Upper lobe of left lung (tissue), 6 donors: ENCODE data around the gene OTOGL. TPM values are rescaled to one million over a fixed set of nuclear protein-coding genes. Genes with fewer than 3 reads are reported as not detected.

Experiments
- ATAC-seq, 2 donors: fragments of 200-7000 bp; cut with Tn5 transposase; one replicate each; pipeline ENCODE4 v1.9.1; 2022; ENCODE audit warnings: mild to moderate bottlenecking in 2 of 2, moderate library complexity in 2 of 2; ENCODE audit not compliant: low FRiP score in 2 of 2
- DNase-seq, 2 donors: peaks; one replicate each; pipeline ENCODE4 v3.0.0-alpha.2; 2019 to 2020
- H3K27ac ChIP-seq, 4 donors: fragments of 200-600 bp; sonication (generic); one replicate each; pipeline ENCODE4 v1.5.1; 2016 to 2019
- H3K27me3 ChIP-seq, 4 donors: fragments of 200-600 bp; sonication (generic); one replicate each; pipeline ENCODE4 v1.5.1; 2017 to 2019
- H3K36me3 ChIP-seq, 4 donors: fragments of 200-600 bp; sonication (generic); one replicate each; pipeline ENCODE4 v1.5.1; 2016 to 2019
- H3K4me1 ChIP-seq, 4 donors: fragments of 200-600 bp; sonication (generic); one replicate each; pipeline ENCODE4 v1.5.1; 2018 to 2019
- H3K4me3 ChIP-seq, 4 donors: fragments of 200-600 bp; sonication (generic); one replicate each; pipeline ENCODE4 v1.5.1; 2017 to 2019; ENCODE audit warnings: mild to moderate bottlenecking in 2 of 4, moderate library complexity in 1 of 4
- H3K9me3 ChIP-seq, 4 donors: fragments of 200-600 bp; sonication (generic); one replicate each; pipeline ENCODE4 v1.5.1; 2018 to 2019
- EP300 ChIP-seq, 4 donors: sonication (generic); formaldehyde crosslinking; IDR thresholded peaks; one replicate each; pipeline ENCODE4 v1.5.1; 2017; ENCODE audit warnings: antibody characterized with exemption in 4 of 4, control low read depth in 2 of 4
- POLR2A ChIP-seq, 4 donors: fragments of 450-650 bp; IDR thresholded peaks; one replicate each; pipeline ENCODE4 v1.5.1; 2016 to 2017; ENCODE audit warnings: antibody characterized with exemption in 4 of 4, mild to moderate bottlenecking in 2 of 4
- POLR2AphosphoS5 ChIP-seq, 2 donors: sonication (generic); formaldehyde crosslinking; IDR thresholded peaks; one replicate each; pipeline ENCODE4 v1.5.1; 2017; ENCODE audit warnings: antibody characterized with exemption in 2 of 2
- WGBS, 2 donors: methylation state at CpG; one replicate each; pipeline ENCODE4 v1.1.5; 2017 to 2018; 5-methylcytosine and 5-hydroxymethylcytosine counted together
- total RNA-seq, 6 donors: library from RNA; depleted of rRNA in 4 of 6; stranded (reverse); fragments of >200 nt in 4 of 6; gene quantifications; one replicate each; pipeline versions ENCODE4 v1.1.0 to v1.2.1, GENCODE V29; 2016 to 2021
- TF ChIP-seq, protein P1 (sequence below), 6 experiments: fragments of 450-650 bp in 4 of 6; fragments of 200-600 bp in 2 of 6; sonication (generic) in 2 of 6; IDR thresholded peaks; one replicate each; pipeline ENCODE4 v1.5.1; 2016 to 2019; ENCODE audit warnings: antibody characterized with exemption in 6 of 6
- donor health status: DM: no; HTN: no; CAD: no; lungs with moderate emphysema.
- donor health status: DM: no; HTN: yes; CAD: no; lungs with severe emphysema.

OTOGL gene
- total RNA-seq, 6 donors from 2014 or later = 0.10 to 3.1 (median 0.21) TPM

- TF ChIP-seq EP300 (IDR thresholded peaks at IDR 0.05) (no peak), POLR2A (IDR thresholded peaks at IDR 0.05) (no peak), POLR2AphosphoS5 (IDR thresholded peaks at IDR 0.05) (no peak)
- TF ChIP-seq, protein P1, sequence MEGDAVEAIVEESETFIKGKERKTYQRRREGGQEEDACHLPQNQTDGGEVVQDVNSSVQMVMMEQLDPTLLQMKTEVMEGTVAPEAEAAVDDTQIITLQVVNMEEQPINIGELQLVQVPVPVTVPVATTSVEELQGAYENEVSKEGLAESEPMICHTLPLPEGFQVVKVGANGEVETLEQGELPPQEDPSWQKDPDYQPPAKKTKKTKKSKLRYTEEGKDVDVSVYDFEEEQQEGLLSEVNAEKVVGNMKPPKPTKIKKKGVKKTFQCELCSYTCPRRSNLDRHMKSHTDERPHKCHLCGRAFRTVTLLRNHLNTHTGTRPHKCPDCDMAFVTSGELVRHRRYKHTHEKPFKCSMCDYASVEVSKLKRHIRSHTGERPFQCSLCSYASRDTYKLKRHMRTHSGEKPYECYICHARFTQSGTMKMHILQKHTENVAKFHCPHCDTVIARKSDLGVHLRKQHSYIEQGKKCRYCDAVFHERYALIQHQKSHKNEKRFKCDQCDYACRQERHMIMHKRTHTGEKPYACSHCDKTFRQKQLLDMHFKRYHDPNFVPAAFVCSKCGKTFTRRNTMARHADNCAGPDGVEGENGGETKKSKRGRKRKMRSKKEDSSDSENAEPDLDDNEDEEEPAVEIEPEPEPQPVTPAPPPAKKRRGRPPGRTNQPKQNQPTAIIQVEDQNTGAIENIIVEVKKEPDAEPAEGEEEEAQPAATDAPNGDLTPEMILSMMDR (IDR thresholded peaks at IDR 0.05) = no peak
- ATAC-seq = no peak
- Histone ChIP-seq H3K27ac (no peak overlapping the region), H3K4me3 (no peak overlapping the region), H3K9me3 (no peaks in the 10 kb centered on the region), H3K36me3 (no peaks in the 10 kb centered on the region), H3K27me3 (no peaks in the 10 kb centered on the region), H3K4me1 (no peaks in the 10 kb centered on the region)
- no peak for DNase-seq
- WGBS, 2 donors = 63 to 69% methylated on average over 2 of the region's 2 CpGs
Measured at GRCh38 chr12:80166751-80167150, 67.4 kb downstream of the OTOGL start.

- Histone ChIP-seq H3K36me3 (no peaks in the 10 kb centered on the region), H3K27ac (no peak overlapping the region), H3K27me3 (no peaks in the 10 kb centered on the region), H3K4me1 (no peaks in the 10 kb centered on the region), H3K4me3 (no peak overlapping the region), H3K9me3 (no peaks in the 10 kb centered on the region)
- TF ChIP-seq POLR2A (IDR thresholded peaks at IDR 0.05) (no peak), POLR2AphosphoS5 (IDR thresholded peaks at IDR 0.05) (no peak), EP300 (IDR thresholded peaks at IDR 0.05) (no peak)
- TF ChIP-seq, protein P1 (IDR thresholded peaks at IDR 0.05) = no peak
- ATAC-seq (no peak), DNase-seq (no peak)
Measured at GRCh38 chr12:80168936-80169335, 69.6 kb downstream of the OTOGL start.

GRCh38 chr12:80170915-80171314 lies 71.6 kb downstream of the OTOGL start:
- DNase-seq = no peak

GRCh38 chr12:80173083-80173864 lies 73.9 kb downstream of the OTOGL start:
- Histone ChIP-seq H3K27ac (no peak overlapping the region), H3K9me3 (no peaks in the 10 kb centered on the region), H3K4me1 (no peaks in the 10 kb centered on the region), H3K4me3 (no peak overlapping the region), H3K36me3 (no peaks in the 10 kb centered on the region), H3K27me3 (no peaks in the 10 kb centered on the region)
- TF ChIP-seq POLR2A (IDR thresholded peaks at IDR 0.05) (no peak), POLR2AphosphoS5 (IDR thresholded peaks at IDR 0.05) (no peak), EP300 (IDR thresholded peaks at IDR 0.05) (no peak)
- TF ChIP-seq, protein P1 (IDR thresholded peaks at IDR 0.05) = no peak
- no peak for DNase-seq
- WGBS, 2 donors = 91 to 94% methylated on average over 5 of the region's 5 CpGs
- ATAC-seq = no peak

More at GRCh38 chr12:80170915-80171314, 71.6 kb downstream of the OTOGL start:
- no peak overlapping the region for H3K27ac ChIP-seq
- H3K36me3 ChIP-seq = no peaks in the 10 kb centered on the region
- no peak for ATAC-seq
- H3K9me3 ChIP-seq = no peaks in the 10 kb centered on the region
- no peak overlapping the region for H3K4me3 ChIP-seq
- WGBS, 2 donors = 73 to 89% methylated on average over 2 of the region's 2 CpGs
- TF ChIP-seq, protein P1 (IDR thresholded peaks at IDR 0.05) = no peak
- TF ChIP-seq POLR2AphosphoS5 (IDR thresholded peaks at IDR 0.05) (no peak), POLR2A (IDR thresholded peaks at IDR 0.05) (no peak), EP300 (IDR thresholded peaks at IDR 0.05) (no peak)
- H3K27me3 ChIP-seq = no peaks in the 10 kb centered on the region
- no peaks in the 10 kb centered on the region for H3K4me1 ChIP-seq
